ENCODE measurements around the gene ETFBKMT. TPM values are rescaled to one million over a fixed set of nuclear protein-coding genes. Genes with fewer than 3 reads are reported as not detected.
"Not testable (repeated sequence)": the region's sequence is repeated elsewhere in the genome, so short reads cannot be mapped to it uniquely, and the experiment has no call there.

Gene ETFBKMT
- total RNA-seq, 1 donor from 2014 or later = 7.0 TPM

GRCh38 chr12:31650918-31651317 is 8.6 kb upstream of the ETFBKMT start:
- DNase-seq = no peak
- intact Hi-C loops (cut with DNase I) = loop anchor here (10.0 kb wide), 1 partner anchor 654 kb away; no protein-coding TSS in a partner anchor
- no peak for ATAC-seq (ENCODE audit: poor library complexity)

- ATAC-seq (ENCODE audit: poor library complexity) (no peak), DNase-seq (no peak)
- intact Hi-C loops (cut with DNase I) = loop anchor here (10.0 kb wide), 1 partner anchor 653 kb away; no protein-coding TSS in a partner anchor
Observed at GRCh38 chr12:31651893-31652521, 7.5 kb upstream of the ETFBKMT start.

GRCh38 chr12:31655208-31655607 is 4.3 kb upstream of the ETFBKMT start:
- ATAC-seq (ENCODE audit: poor library complexity) (no peak), DNase-seq (no peak)
- intact Hi-C loops (cut with DNase I) = loop anchor here (10.0 kb wide), 1 partner anchor 650 kb away; no protein-coding TSS in a partner anchor

- intact Hi-C loops (cut with DNase I) = loop anchor here (10.0 kb wide), 1 partner anchor 649 kb away; no protein-coding TSS in a partner anchor
- DNase-seq = no peak
- ATAC-seq (ENCODE audit: poor library complexity) = no peak
Observed at GRCh38 chr12:31655792-31656191, 3.7 kb upstream of the ETFBKMT start.

- ATAC-seq (ENCODE audit: poor library complexity) = peak; percentile 8
- no peak for DNase-seq
- intact Hi-C loops (cut with DNase I) = loop anchor here (10.0 kb wide), 1 partner anchor 646 kb away; no protein-coding TSS in a partner anchor
Observed at GRCh38 chr12:31658471-31659086, 909 bp upstream of the ETFBKMT start.

- ATAC-seq (ENCODE audit: poor library complexity) = no peak
- intact Hi-C loops (cut with DNase I) = loop anchor here (10.0 kb wide), 1 partner anchor 1012 kb away; the partner anchor contains the start of gene DNM1L
- DNase-seq = no peak
Observed at GRCh38 chr12:31662176-31662849, 2.8 kb downstream of the ETFBKMT start.

GRCh38 chr12:31663576-31663975 is 4.1 kb downstream of the ETFBKMT start:
- intact Hi-C loops (cut with DNase I) = loop anchor here (10.0 kb wide), 1 partner anchor 1011 kb away; the partner anchor contains the start of gene DNM1L
- no peak for ATAC-seq (ENCODE audit: poor library complexity)
- DNase-seq = no peak

GRCh38 chr12:31664038-31664437 is 4.5 kb downstream of the ETFBKMT start:
- intact Hi-C loops (cut with DNase I) = loop anchor here (10.0 kb wide), 1 partner anchor 1011 kb away; the partner anchor contains the start of gene DNM1L
- no peak for ATAC-seq (ENCODE audit: poor library complexity)
- DNase-seq = no peak

- intact Hi-C loops (cut with DNase I) = loop anchor here (10.0 kb wide), 1 partner anchor 1006 kb away; the partner anchor contains the start of gene DNM1L
- ATAC-seq (ENCODE audit: poor library complexity) (no peak), DNase-seq (no peak)
Observed at GRCh38 chr12:31669020-31669419, 9.5 kb downstream of the ETFBKMT start.

GRCh38 chr12:31669582-31669981 is 10.1 kb downstream of the ETFBKMT start:
- not testable (repeated sequence) for ATAC-seq (ENCODE audit: poor library complexity); DNase-seq
- intact Hi-C loops (cut with DNase I) = loop anchor here (10.0 kb wide), 1 partner anchor 1005 kb away; the partner anchor contains the start of gene DNM1L

- intact Hi-C loops (cut with DNase I) = no loop called here
- no peak for ATAC-seq (ENCODE audit: poor library complexity)
- DNase-seq = no peak
Observed at GRCh38 chr12:31672521-31672920, 13.0 kb downstream of the ETFBKMT start.

GRCh38 chr12:31682136-31682962 is 22.9 kb downstream of the ETFBKMT start:
- peak; percentile 76 for ATAC-seq (ENCODE audit: poor library complexity)
- intact Hi-C loops (cut with DNase I) = no loop called here
- no peak for DNase-seq

- intact Hi-C loops (cut with DNase I) = no loop called here
- no peak for ATAC-seq (ENCODE audit: poor library complexity)
- no peak for DNase-seq
Observed at GRCh38 chr12:31685801-31686200, 26.3 kb downstream of the ETFBKMT start.

- intact Hi-C loops (cut with DNase I) = no loop called here
- DNase-seq (no peak), ATAC-seq (ENCODE audit: poor library complexity) (peak; percentile 48)
Observed at GRCh38 chr12:31687101-31687527, 27.6 kb downstream of the ETFBKMT start.

GRCh38 chr12:31689921-31690320 is 30.4 kb downstream of the ETFBKMT start:
- DNase-seq; intact Hi-C loops (cut with DNase I); ATAC-seq (ENCODE audit: poor library complexity): not testable (repeated sequence)

- no peak for ATAC-seq (ENCODE audit: poor library complexity)
- no peak for DNase-seq
- intact Hi-C loops (cut with DNase I) = no loop called here
Observed at GRCh38 chr12:31702047-31702446, 42.6 kb downstream of the ETFBKMT start.

- ATAC-seq (ENCODE audit: poor library complexity) (no peak), DNase-seq (no peak)
- intact Hi-C loops (cut with DNase I) = no loop called here
Observed at GRCh38 chr12:31705621-31706020, 46.1 kb downstream of the ETFBKMT start.

GRCh38 chr12:31708118-31708517 is 48.6 kb downstream of the ETFBKMT start:
- intact Hi-C loops (cut with DNase I) = not testable (repeated sequence)

More at GRCh38 chr12:31708118-31708517, 48.6 kb downstream of the ETFBKMT start:
- DNase-seq; ATAC-seq (ENCODE audit: poor library complexity): not testable (repeated sequence)
